Measurements from ENCODE around the gene PDZD4. TPM values are rescaled to one million over a fixed set of nuclear protein-coding genes. Genes with fewer than 3 reads are reported as not detected.

Gene PDZD4
- total RNA-seq, 6 experiments from 2014 or later = not detected

DNA sequence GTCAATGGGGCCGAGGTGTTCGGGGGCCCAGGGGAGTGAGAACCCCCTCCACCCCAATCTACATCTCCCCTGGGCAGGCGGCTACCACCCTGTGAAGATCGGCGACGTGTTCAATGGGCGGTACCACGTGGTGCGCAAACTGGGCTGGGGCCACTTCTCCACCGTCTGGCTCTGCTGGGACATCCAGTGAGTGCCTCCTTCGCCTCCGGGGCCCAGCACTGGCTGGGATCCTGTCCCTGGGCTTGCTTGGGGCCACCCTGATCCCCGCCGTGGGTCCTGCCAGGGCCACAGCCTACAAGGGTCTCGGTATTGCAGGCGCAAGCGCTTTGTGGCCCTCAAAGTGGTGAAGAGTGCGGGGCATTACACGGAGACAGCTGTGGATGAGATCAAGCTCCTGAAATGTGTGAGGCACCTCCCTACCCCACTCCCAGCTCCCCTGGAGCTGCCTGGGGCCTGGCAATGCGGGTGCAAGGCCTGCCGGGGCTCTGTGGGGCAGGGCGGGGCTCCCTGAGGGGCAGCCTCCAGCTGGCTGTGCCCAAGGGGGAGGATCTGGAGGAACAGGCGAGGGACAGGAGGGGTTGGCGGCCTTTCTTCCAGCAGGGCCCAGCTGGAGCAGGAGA lies 48.8 kb downstream of the PDZD4 start:
- no peak for DNase-seq
- Mint-ChIP-seq H3K9me3 (no peaks in the 10 kb centered on the region), H3K27ac (no peak overlapping the region), H3K4me3 (no peak overlapping the region), H3K36me3 (ENCODE audit: low read depth) (no peaks in the 10 kb centered on the region), H3K27me3 (ENCODE audit: insufficient read depth) (peaks cover 4% of the 10 kb centered on the region), H3K4me1 (ENCODE audit: low read depth) (peaks cover 7% of the 10 kb centered on the region)
- TF ChIP-seq, protein P1, sequence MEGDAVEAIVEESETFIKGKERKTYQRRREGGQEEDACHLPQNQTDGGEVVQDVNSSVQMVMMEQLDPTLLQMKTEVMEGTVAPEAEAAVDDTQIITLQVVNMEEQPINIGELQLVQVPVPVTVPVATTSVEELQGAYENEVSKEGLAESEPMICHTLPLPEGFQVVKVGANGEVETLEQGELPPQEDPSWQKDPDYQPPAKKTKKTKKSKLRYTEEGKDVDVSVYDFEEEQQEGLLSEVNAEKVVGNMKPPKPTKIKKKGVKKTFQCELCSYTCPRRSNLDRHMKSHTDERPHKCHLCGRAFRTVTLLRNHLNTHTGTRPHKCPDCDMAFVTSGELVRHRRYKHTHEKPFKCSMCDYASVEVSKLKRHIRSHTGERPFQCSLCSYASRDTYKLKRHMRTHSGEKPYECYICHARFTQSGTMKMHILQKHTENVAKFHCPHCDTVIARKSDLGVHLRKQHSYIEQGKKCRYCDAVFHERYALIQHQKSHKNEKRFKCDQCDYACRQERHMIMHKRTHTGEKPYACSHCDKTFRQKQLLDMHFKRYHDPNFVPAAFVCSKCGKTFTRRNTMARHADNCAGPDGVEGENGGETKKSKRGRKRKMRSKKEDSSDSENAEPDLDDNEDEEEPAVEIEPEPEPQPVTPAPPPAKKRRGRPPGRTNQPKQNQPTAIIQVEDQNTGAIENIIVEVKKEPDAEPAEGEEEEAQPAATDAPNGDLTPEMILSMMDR (IDR thresholded peaks at IDR 0.05) = no peak

DNA sequence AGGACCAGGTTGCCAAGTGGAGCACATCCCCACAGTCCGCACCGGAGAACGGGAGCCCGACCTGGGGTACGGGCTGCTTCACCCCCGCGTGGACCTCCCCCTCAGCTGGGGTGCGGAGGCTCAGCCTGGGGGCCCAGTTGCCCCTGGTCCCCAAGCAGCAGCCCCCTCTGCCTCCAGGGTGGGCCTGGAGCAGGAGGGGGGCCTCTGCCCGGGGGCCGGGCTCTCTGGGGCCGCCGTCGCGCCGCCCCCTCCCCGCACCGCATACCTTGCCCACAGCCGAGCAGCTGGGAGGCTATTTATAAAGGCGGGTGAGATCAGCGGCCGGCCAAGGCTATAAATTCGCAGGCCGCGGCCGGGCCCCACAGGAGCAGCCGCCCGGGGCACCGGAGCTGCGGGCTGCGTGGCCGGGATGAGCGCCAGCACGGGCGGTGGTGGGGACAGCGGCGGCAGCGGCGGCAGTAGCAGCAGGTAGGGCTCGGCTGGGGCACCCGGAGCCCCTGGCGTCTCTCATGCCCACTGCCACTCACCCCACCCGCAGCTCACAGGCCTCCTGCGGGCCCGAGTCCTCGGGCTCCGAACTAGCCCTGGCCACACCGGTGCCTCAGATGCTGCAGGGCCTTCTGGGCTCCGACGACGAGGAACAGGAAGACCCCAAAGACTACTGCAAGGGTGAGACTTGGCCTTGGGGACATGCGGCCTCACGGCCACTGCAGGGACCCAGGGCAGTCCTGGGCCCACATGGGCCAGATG lies 49.5 kb downstream of the PDZD4 start, which contains the start of gene SRPK3:
SRPK3 (plus strand) TSS at position 364 of the 750 bp plus-strand sequence; CDS start at position 410, 46 bp downstream.
- H3K27ac Mint-ChIP-seq = peak within 1 kb of the TSS; percentile 24; the same call in 1 of the 2 replicates
- H3K27me3 Mint-ChIP-seq (ENCODE audit: insufficient read depth) = peaks cover 4% of the 10 kb centered on the region
- H3K4me1 Mint-ChIP-seq (ENCODE audit: low read depth) = peaks cover 7% of the 10 kb centered on the region
- H3K36me3 Mint-ChIP-seq (ENCODE audit: low read depth) = no peaks in the 10 kb centered on the region
- TF ChIP-seq, protein P1 (IDR thresholded peaks at IDR 0.05) = no peak
- H3K4me3 Mint-ChIP-seq = no peak within 1 kb of the TSS
- DNase-seq = no peak
- H3K9me3 Mint-ChIP-seq = no peaks in the 10 kb centered on the region

DNA sequence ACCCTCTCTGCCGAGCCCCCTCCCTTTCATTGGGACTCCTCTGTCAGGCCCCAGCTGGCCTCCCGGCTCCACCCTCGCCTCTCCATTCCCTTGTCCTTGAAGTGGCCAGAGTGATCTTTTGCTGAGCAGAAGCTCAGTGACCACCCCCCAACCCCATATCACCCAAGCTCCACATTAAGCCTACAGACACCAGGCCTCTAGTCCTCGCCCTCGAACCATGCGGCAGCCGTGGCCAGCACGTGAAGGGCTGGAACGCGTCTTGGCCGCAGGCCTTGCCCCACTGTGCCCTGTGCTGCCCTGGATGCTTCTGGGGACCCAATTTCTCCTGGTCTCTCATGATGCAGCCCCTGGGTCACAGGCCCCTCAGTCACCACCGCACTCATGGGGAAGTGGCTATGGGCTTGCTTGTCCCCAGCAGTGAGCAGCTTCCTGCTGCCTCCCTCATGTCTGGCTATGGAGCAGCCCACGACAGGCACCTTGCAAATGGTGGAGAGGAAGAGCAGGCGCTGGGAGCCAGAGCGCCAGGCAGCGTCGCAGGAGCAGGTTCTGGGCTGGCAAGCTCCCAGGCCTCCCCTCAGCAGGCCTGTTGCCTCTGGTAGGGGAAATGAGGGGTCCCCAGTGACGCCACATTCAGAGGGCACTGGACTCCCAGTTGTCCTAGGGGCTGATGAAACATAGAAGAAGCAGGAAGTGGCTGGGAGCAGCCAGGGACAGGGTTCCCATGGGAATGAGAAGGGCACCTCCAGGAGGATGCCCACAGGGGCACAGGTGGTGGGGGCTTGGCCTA lies 50.3 kb downstream of the PDZD4 start:
- DNase-seq = no peak
- TF ChIP-seq, protein P1 (IDR thresholded peaks at IDR 0.05) = no peak
- H3K4me3 Mint-ChIP-seq = no peak overlapping the region
- H3K36me3 Mint-ChIP-seq (ENCODE audit: low read depth) = no peaks in the 10 kb centered on the region
- H3K4me1 Mint-ChIP-seq (ENCODE audit: low read depth) = peaks cover 7% of the 10 kb centered on the region
- H3K27ac Mint-ChIP-seq = peak overlapping the region; percentile 24; the same call in 1 of the 2 replicates
- no peaks in the 10 kb centered on the region for H3K9me3 Mint-ChIP-seq
- peaks cover 1% of the 10 kb centered on the region; the same call in 1 of the 2 replicates for H3K27me3 Mint-ChIP-seq (ENCODE audit: insufficient read depth)

DNA sequence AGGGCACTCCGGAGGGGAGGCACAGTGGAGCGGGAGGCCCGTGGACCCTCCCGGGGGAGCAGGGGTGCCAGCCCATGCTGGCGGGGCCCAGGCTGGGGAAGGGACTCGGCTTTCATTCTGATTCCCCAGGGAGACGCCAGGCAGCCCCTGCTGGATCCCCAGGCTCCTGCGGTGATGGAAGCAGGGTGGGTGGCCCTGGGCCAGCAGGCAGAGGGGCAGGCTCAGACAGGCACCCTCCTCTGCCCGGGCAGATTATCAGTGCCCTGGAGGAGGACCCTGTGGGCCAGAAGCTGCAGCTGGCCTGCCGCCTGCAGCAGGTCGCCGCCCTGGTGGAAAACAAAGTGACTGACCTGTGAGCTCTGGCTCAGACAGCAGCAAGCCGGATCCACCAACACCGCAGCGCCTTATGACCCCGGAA lies 51.7 kb downstream of the PDZD4 start:
- TF ChIP-seq, protein P1 (IDR thresholded peaks at IDR 0.05) = peak; percentile 37; the same call in 1 of the 2 replicates
- Mint-ChIP-seq H3K27ac (no peak overlapping the region), H3K4me3 (no peak overlapping the region), H3K9me3 (no peaks in the 10 kb centered on the region), H3K4me1 (ENCODE audit: low read depth) (peaks cover 7% of the 10 kb centered on the region), H3K36me3 (ENCODE audit: low read depth) (no peaks in the 10 kb centered on the region), H3K27me3 (ENCODE audit: insufficient read depth) (peaks cover 1% of the 10 kb centered on the region; the same call in 1 of the 2 replicates)
- DNase-seq = no peak

DNA sequence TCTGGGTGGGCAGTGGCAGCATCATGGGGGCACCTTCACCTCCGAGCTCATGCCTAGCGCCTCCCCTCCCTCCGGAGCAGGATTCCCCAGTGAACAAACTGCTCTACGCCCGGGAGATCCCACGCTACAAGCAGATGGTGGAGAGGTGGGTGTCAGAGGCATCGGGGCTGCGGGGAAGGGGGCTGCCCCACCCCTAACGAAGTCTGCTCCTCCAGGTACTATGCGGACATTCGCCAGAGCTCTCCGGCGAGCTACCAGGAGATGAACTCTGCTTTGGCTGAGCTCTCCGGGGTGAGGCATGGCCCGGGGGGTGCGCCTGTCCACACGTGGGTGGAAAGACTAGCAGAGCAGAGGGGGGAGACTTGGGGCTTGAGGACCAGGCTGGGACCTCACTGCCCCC lies 52.2 kb downstream of the PDZD4 start:
- H3K27me3 Mint-ChIP-seq (ENCODE audit: insufficient read depth) = no peaks in the 10 kb centered on the region
- H3K27ac Mint-ChIP-seq = no peak overlapping the region

More for the DNA sequence above, 52.2 kb downstream of the PDZD4 start:
- DNase-seq = no peak
- no peaks in the 10 kb centered on the region for H3K9me3 Mint-ChIP-seq
- H3K36me3 Mint-ChIP-seq (ENCODE audit: low read depth) = no peaks in the 10 kb centered on the region
- peaks cover 7% of the 10 kb centered on the region for H3K4me1 Mint-ChIP-seq (ENCODE audit: low read depth)
- H3K4me3 Mint-ChIP-seq = no peak overlapping the region
- TF ChIP-seq, protein P1 (IDR thresholded peaks at IDR 0.05) = no peak
